ENCODE data around the gene KRTAP1-1. TPM values are rescaled to one million over a fixed set of nuclear protein-coding genes. Genes with fewer than 3 reads are reported as not detected.
"Not testable (repeated sequence)": the region's sequence is repeated elsewhere in the genome, so short reads cannot be mapped to it uniquely, and the experiment has no call there.

Gene KRTAP1-1
- total and polyA plus RNA-seq, 11 donors: not detected

DNA sequence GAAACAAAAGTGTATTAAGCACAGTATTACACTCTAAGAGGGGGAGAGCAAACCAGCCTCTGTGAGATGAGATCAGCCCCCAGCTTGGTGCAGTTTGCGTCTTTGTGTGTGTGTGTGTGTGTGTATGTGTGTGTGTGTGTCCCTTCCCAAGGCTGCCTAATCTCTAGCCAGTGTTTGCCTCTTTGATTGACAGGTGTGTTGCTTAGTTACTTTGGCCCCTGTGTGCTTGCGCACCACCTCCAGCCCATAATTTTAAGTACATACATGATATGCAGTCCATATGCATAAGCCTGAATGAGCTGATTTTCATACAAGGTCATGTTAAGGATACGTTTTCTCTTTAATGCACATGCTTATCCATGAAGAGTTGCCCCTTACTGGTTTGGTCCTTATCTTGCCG, 39.5 kb downstream of the KRTAP1-1 start:
- no peak overlapping the region for H3K4me3 ChIP-seq
- peaks cover 0 to 21% (median 5%) of the 10 kb centered on the region in 9 donors for H3K27me3 ChIP-seq
- H3K27ac ChIP-seq: no peak overlapping the region
- no peaks in the 10 kb centered on the region for H3K9me3 ChIP-seq
- H3K4me1 ChIP-seq: no peaks in the 10 kb centered on the region
- no peak for DNase-seq
- intact Hi-C loops (cut with DNase I): no loop called here
- TF ChIP-seq, protein P1, sequence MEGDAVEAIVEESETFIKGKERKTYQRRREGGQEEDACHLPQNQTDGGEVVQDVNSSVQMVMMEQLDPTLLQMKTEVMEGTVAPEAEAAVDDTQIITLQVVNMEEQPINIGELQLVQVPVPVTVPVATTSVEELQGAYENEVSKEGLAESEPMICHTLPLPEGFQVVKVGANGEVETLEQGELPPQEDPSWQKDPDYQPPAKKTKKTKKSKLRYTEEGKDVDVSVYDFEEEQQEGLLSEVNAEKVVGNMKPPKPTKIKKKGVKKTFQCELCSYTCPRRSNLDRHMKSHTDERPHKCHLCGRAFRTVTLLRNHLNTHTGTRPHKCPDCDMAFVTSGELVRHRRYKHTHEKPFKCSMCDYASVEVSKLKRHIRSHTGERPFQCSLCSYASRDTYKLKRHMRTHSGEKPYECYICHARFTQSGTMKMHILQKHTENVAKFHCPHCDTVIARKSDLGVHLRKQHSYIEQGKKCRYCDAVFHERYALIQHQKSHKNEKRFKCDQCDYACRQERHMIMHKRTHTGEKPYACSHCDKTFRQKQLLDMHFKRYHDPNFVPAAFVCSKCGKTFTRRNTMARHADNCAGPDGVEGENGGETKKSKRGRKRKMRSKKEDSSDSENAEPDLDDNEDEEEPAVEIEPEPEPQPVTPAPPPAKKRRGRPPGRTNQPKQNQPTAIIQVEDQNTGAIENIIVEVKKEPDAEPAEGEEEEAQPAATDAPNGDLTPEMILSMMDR (IDR thresholded peaks at IDR 0.05): no peak
- TF ChIP-seq POLR2A (IDR thresholded peaks at IDR 0.05): no peak
- H3K36me3 ChIP-seq: no peaks in the 10 kb centered on the region
- 68 to 76% (median 72%) methylated on average over 4 of the region's 4 CpGs for WGBS, 4 donors
- no peak for ATAC-seq

GRCh38 chr17:40999563-40999962, 41.7 kb downstream of the KRTAP1-1 start, which contains the start of gene KRTAP3-2:
TSS of gene KRTAP3-2 (minus strand) at chr17:40999906. CDS start at chr17:40999853, 53 bp downstream.
- H3K27me3 ChIP-seq: peaks cover 0 to 41% (median 8%) of the 10 kb centered on the region in 9 donors
- H3K4me1 ChIP-seq; H3K27ac ChIP-seq; DNase-seq; intact Hi-C loops (cut with DNase I); ATAC-seq; H3K36me3 ChIP-seq; H3K9me3 ChIP-seq; H3K4me3 ChIP-seq: not testable (repeated sequence)
- 70 to 86% (median 72%) methylated on average over 6 of the region's 6 CpGs for WGBS, 4 donors

DNA sequence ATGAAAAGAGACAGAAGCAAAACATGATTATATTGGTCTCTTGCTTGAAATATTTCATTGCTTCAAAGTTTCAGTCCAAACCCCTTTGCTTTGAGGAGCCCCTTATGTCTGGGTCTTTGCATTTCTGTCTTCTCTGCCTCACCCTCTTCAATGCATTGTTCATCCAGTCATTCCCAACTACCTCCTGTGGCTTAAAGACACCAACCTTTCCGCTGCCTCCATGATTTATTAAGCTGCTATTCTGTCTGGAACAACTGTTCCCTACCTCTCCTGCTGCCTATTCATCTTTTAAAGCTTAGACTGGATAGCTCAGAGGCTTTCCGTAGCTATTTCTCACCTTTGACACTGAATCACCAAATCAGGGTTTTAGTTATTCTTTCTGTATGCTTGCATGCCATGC, 43.9 kb downstream of the KRTAP1-1 start:
- Histone ChIP-seq H3K4me3 (no peak overlapping the region), H3K36me3 (no peaks in the 10 kb centered on the region), H3K4me1 (no peaks in the 10 kb centered on the region), H3K27ac (no peak overlapping the region), H3K27me3 (peaks cover 0 to 46% (median 12%) of the 10 kb centered on the region in 9 donors), H3K9me3 (no peaks in the 10 kb centered on the region)
- WGBS, 4 donors: 74 to 80% (median 77%) methylated on average over 2 of the region's 2 CpGs
- ATAC-seq (no peak), DNase-seq (no peak)
- intact Hi-C loops (cut with DNase I): no loop called here
- TF ChIP-seq, protein P1 (IDR thresholded peaks at IDR 0.05): no peak
- TF ChIP-seq POLR2A (IDR thresholded peaks at IDR 0.05): no peak

DNA sequence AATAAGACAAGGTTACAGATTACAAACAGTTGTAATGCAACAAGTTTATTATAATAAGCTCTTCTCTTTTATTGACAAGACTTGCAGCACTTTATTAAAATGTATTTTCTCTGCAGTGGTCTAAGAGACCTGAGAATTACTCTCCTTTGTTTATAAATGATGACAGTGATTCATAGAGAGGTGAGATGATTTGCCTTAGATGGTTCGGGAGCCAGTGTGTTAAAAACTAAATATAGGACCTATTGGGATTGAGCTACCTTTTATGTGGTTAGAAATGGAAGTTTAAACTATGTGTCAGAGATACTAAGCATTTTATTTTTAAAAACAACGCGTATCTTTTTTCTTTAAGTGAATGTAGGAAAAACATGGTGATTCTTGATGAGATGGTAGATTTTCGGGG, 44.4 kb downstream of the KRTAP1-1 start:
- 79 to 87% (median 84%) methylated on average over 4 of the region's 4 CpGs for WGBS, 4 donors
- ATAC-seq: no peak
- intact Hi-C loops (cut with DNase I): no loop called here
- H3K27ac ChIP-seq: no peak overlapping the region
- H3K4me3 ChIP-seq: no peak overlapping the region
- no peaks in the 10 kb centered on the region for H3K4me1 ChIP-seq
- peaks cover 0 to 46% (median 12%) of the 10 kb centered on the region in 9 donors for H3K27me3 ChIP-seq
- no peaks in the 10 kb centered on the region for H3K9me3 ChIP-seq
- no peak for DNase-seq
- TF ChIP-seq POLR2A (IDR thresholded peaks at IDR 0.05): no peak
- TF ChIP-seq, protein P1 (IDR thresholded peaks at IDR 0.05): no peak
- H3K36me3 ChIP-seq: no peaks in the 10 kb centered on the region

DNA sequence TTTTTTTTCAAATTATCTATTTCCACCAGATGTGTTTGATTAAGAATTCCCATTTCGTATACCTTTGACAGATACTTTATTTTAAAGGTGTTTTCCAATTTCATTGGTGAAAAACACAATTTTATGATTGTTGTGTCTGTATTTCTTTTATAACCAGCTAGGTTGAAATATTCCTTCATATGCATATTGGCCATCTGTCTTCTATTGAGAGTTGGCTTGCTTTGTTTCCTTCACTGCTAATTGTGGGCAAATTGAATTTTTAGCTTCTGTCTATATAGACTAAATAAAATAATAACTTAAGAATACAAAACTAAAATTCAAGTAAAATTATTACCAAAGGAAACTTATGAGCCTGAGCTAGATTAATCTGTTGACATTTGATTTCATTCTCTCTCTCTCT, 46.1 kb downstream of the KRTAP1-1 start:
- DNase-seq (no peak), ATAC-seq (no peak)
- peaks cover 0 to 3% (median 0%) of the 10 kb centered on the region in 12 donors for H3K9me3 ChIP-seq
- intact Hi-C loops (cut with DNase I): no loop called here
- peaks cover 0 to 48% (median 12%) of the 10 kb centered on the region in 9 donors for H3K27me3 ChIP-seq
- TF ChIP-seq POLR2A (IDR thresholded peaks at IDR 0.05): no peak
- TF ChIP-seq, protein P1 (IDR thresholded peaks at IDR 0.05): no peak
- H3K27ac ChIP-seq: no peak overlapping the region
- 52 to 82% (median 59%) methylated on average over 1 of the region's 1 CpG for WGBS, 4 donors
- H3K4me1 ChIP-seq: no peaks in the 10 kb centered on the region
- no peak overlapping the region for H3K4me3 ChIP-seq
- H3K36me3 ChIP-seq: no peaks in the 10 kb centered on the region

All from heart left ventricle (tissue), 16 donors.